HFFc6 (cell line): ENCODE results near the gene MAFF. TPM values are rescaled to one million over a fixed set of nuclear protein-coding genes. Genes with fewer than 3 reads are reported as not detected.

Experiments
- DNase-seq: peaks from one replicate; pipeline ENCODE4 v3.0.0-alpha.2; 2018
- H3K27ac Mint-ChIP-seq: 2 replicates; pipeline ENCODE4 v1.8.0; 2020; ENCODE audit warnings: mild to moderate bottlenecking, mixed read lengths
- H3K27me3 Mint-ChIP-seq: 2 replicates; pipeline ENCODE4 v1.8.0; 2021; ENCODE audit warnings: mild to moderate bottlenecking, moderate library complexity, mixed read lengths; ENCODE audit not compliant: insufficient read depth
- H3K36me3 Mint-ChIP-seq: 2 replicates; pipeline ENCODE4 v1.8.0; 2021; ENCODE audit warnings: low read depth, mixed read lengths
- H3K4me1 Mint-ChIP-seq: 2 replicates; pipeline ENCODE4 v1.8.0; 2020; ENCODE audit warnings: low read depth, mixed read lengths
- H3K4me3 Mint-ChIP-seq: 2 replicates; pipeline ENCODE4 v1.8.0; 2020; ENCODE audit warnings: mild to moderate bottlenecking, moderate library complexity, mixed read lengths
- H3K9me3 Mint-ChIP-seq: 2 replicates; pipeline ENCODE4 v1.8.0; 2020; ENCODE audit warnings: mild to moderate bottlenecking, mixed read lengths
- CTCF ChIP-seq: fragments of 200-600 bp; sonication (generic); IDR thresholded peaks from 2 replicates; pipeline ENCODE4 v1.5.0; 2021; ENCODE audit warnings: antibody characterized with exemption, mild to moderate bottlenecking
- total RNA-seq, 6 experiments: library from RNA; stranded (reverse); fragmentation: NEBNext Ultra II Directional; extraction: Animal tissue kit (Norgen Biotek cat#: 25700); gene quantifications; 2 replicates in 1 of 6; 3 replicates in 5 of 6; pipeline ENCODE4 v1.2.3, GENCODE V29; 2021

MAFF gene
- total RNA-seq, 6 experiments from 2014 or later, result 17.2 to 24.1 (median 22.8) TPM

- Mint-ChIP-seq H3K36me3 (peaks cover 17% of the 10 kb centered on the region), H3K4me1 (peaks cover 59% of the 10 kb centered on the region), H3K27me3 (peaks cover 2% of the 10 kb centered on the region), H3K4me3 (no peak overlapping the region), H3K9me3 (no peaks in the 10 kb centered on the region), H3K27ac (peak overlapping the region; percentile 69)
- DNase-seq, result no peak
- TF ChIP-seq CTCF, result no peak
Measured at GRCh38 chr22:38258895-38259294, 57.1 kb downstream of the MAFF start.

- H3K27me3 Mint-ChIP-seq, result peaks cover 2% of the 10 kb centered on the region
- no peak for TF ChIP-seq CTCF
- DNase-seq, result no peak
- no peak overlapping the region for H3K4me3 Mint-ChIP-seq
- H3K36me3 Mint-ChIP-seq, result peaks cover 17% of the 10 kb centered on the region
- no peaks in the 10 kb centered on the region for H3K9me3 Mint-ChIP-seq
- peaks cover 59% of the 10 kb centered on the region for H3K4me1 Mint-ChIP-seq
- peak overlapping the region; percentile 69 for H3K27ac Mint-ChIP-seq
Measured at GRCh38 chr22:38259370-38259769, 57.6 kb downstream of the MAFF start.

GRCh38 chr22:38260761-38261681, 59.2 kb downstream of the MAFF start:
- 0 out of 2 replicates have a peak, but pooled peaks have one; percentile 17 for TF ChIP-seq CTCF
- DNase-seq, result no peak
- peaks cover 54% of the 10 kb centered on the region for H3K4me1 Mint-ChIP-seq
- H3K36me3 Mint-ChIP-seq, result peaks cover 17% of the 10 kb centered on the region
- H3K27ac Mint-ChIP-seq, result peak overlapping the region; percentile 50
- H3K4me3 Mint-ChIP-seq, result no peak overlapping the region
- H3K27me3 Mint-ChIP-seq, result peaks cover 2% of the 10 kb centered on the region
- H3K9me3 Mint-ChIP-seq, result no peaks in the 10 kb centered on the region

- Mint-ChIP-seq H3K27ac (peak overlapping the region; percentile 7; the same call in 1 of the 2 replicates), H3K4me1 (peaks cover 47% of the 10 kb centered on the region), H3K4me3 (no peak overlapping the region), H3K9me3 (no peaks in the 10 kb centered on the region), H3K27me3 (peaks cover 2% of the 10 kb centered on the region), H3K36me3 (peaks cover 17% of the 10 kb centered on the region)
- no peak for DNase-seq
- TF ChIP-seq CTCF, result peak; percentile 68
Measured at GRCh38 chr22:38262051-38262795, 60.4 kb downstream of the MAFF start.

- H3K27me3 Mint-ChIP-seq, result peaks cover 2% of the 10 kb centered on the region; the same call in 1 of the 2 replicates
- DNase-seq, result no peak
- peaks cover 11% of the 10 kb centered on the region for H3K36me3 Mint-ChIP-seq
- TF ChIP-seq CTCF, result no peak
- no peak overlapping the region for H3K4me3 Mint-ChIP-seq
- no peak overlapping the region for H3K27ac Mint-ChIP-seq
- no peaks in the 10 kb centered on the region for H3K9me3 Mint-ChIP-seq
- H3K4me1 Mint-ChIP-seq, result peaks cover 44% of the 10 kb centered on the region
Measured at GRCh38 chr22:38264322-38264843, 62.6 kb downstream of the MAFF start.

Other genes with a start within 250 kb of the MAFF start
- under 1 TPM; 0.43 to 0.73 (median 0.54) TPM for gene C22orf23, start 248.4 kb upstream of the MAFF start, total RNA-seq
- gene POLR2F, start 248.3 kb upstream of the MAFF start, total RNA-seq, result 100 to 1,000 TPM in 4 of 6 experiments, 10 to 100 TPM in 2; 91.6 to 130 (median 107) TPM
- gene SOX10, start 217.4 kb upstream of the MAFF start, total RNA-seq, result not detected
- 1 to 10 TPM; 7.0 to 10.0 (median 7.7) TPM for gene PICK1, start 144.6 kb upstream of the MAFF start, total RNA-seq
- gene SLC16A8, start 117.8 kb upstream of the MAFF start, total RNA-seq, result not detected
- under 1 TPM in 1 of 6 experiments, not detected in 5; 0.08 TPM for gene BAIAP2L2, start 91.3 kb upstream of the MAFF start, total RNA-seq
- 1 to 10 TPM; 4.1 to 6.6 (median 5.3) TPM for gene PLA2G6, start 20.2 kb upstream of the MAFF start, total RNA-seq
- 100 to 1,000 TPM; 104 to 125 (median 111) TPM for gene TMEM184B, start 71.0 kb downstream of the MAFF start, total RNA-seq
- 100 to 1,000 TPM; 166 to 184 (median 172) TPM for gene CSNK1E, start 115.4 kb downstream of the MAFF start, total RNA-seq